PC-9 (cell line): Measurements from ENCODE around the gene UGT1A10.

Experiments
- EZH2 ChIP-seq: fragments of 200-600 bp; sonication (generic); IDR thresholded peaks from 2 replicates; pipeline ENCODE4 v1.8.0; 2017; ENCODE audit warnings: antibody characterized with exemption, low read depth
- TF ChIP-seq, protein P1 (sequence below): fragments of 200-600 bp; sonication (generic); conservative IDR thresholded peaks from 2 replicates; pipeline ENCODE4 v1.6.1; 2017; ENCODE audit warnings: mixed run types, antibody characterized with exemption, mild to moderate bottlenecking, moderate library complexity

DNA sequence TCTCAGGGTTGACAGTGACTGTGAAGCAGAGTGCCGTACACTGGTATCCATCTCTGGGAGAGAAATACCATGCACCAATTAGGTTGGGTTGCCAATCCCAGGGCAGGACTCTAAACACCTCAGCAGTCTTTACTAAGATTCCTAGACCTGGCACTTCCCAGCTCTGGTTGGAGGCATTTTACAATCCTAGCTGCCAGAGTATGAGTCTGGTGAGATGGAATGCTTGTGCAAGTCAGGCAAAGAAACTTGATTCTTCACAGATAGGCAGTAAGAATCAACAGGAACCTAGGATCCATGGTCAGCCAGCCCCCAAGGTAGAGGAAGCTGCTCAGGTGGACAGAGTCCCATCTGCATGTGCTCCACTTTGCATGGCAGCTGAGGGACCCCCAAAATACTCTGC, 70.5 kb downstream of the UGT1A10 start:
- no peak for TF ChIP-seq EZH2
- TF ChIP-seq, protein P1, sequence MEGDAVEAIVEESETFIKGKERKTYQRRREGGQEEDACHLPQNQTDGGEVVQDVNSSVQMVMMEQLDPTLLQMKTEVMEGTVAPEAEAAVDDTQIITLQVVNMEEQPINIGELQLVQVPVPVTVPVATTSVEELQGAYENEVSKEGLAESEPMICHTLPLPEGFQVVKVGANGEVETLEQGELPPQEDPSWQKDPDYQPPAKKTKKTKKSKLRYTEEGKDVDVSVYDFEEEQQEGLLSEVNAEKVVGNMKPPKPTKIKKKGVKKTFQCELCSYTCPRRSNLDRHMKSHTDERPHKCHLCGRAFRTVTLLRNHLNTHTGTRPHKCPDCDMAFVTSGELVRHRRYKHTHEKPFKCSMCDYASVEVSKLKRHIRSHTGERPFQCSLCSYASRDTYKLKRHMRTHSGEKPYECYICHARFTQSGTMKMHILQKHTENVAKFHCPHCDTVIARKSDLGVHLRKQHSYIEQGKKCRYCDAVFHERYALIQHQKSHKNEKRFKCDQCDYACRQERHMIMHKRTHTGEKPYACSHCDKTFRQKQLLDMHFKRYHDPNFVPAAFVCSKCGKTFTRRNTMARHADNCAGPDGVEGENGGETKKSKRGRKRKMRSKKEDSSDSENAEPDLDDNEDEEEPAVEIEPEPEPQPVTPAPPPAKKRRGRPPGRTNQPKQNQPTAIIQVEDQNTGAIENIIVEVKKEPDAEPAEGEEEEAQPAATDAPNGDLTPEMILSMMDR: no peak
